NCI-H1930 (cell line): Measurements from ENCODE around the gene ELP5.
A peak's percentile ranks its signal among the peaks of the same experiment; 100 is the strongest.

Experiments
- DNase-seq, 2 experiments: peaks; one replicate each; lab custom pipeline; 2025; lab: John Stamatoyannopoulos, UW

Gene ELP5

GRCh38 chr17:7252176-7253043, at the start of gene ELP5:
TSS of gene ELP5 (plus strand) at chr17:7252215. CDS start at chr17:7252551, 336 bp downstream.
- DNase-seq: peak; percentile 88 to 93

- no peak for DNase-seq
These were observed 48.6 kb upstream of the ELP5 start for GRCh38 chr17:7203391-7203790.

GRCh38 chr17:7204336-7204735, 47.7 kb upstream of the ELP5 start:
- no peak for DNase-seq

- DNase-seq: peak; percentile 90 to 92
These were observed 47.1 kb upstream of the ELP5 start for GRCh38 chr17:7204828-7205461.

- DNase-seq: no peak
These were observed 46.5 kb upstream of the ELP5 start for GRCh38 chr17:7205561-7205960.

GRCh38 chr17:7207120-7208001, 44.7 kb upstream of the ELP5 start:
- no peak for DNase-seq

GRCh38 chr17:7208027-7208571, 43.9 kb upstream of the ELP5 start:
- no peak for DNase-seq

- no peak for DNase-seq
These were observed 43.1 kb upstream of the ELP5 start for GRCh38 chr17:7208754-7209460.

- no peak for DNase-seq
These were observed 40.3 kb upstream of the ELP5 start for GRCh38 chr17:7211491-7212273.

GRCh38 chr17:7213895-7214299, 38.1 kb upstream of the ELP5 start:
- DNase-seq: peak; percentile 98 to 99

- peak; percentile 99 for DNase-seq
These were observed 37.5 kb upstream of the ELP5 start for GRCh38 chr17:7214300-7215135.

- DNase-seq: no peak
These were observed 36.8 kb upstream of the ELP5 start for GRCh38 chr17:7215136-7215638.

GRCh38 chr17:7215652-7216180, 36.3 kb upstream of the ELP5 start:
- no peak for DNase-seq

- DNase-seq: no peak
These were observed 35.5 kb upstream of the ELP5 start for GRCh38 chr17:7216242-7217112.

GRCh38 chr17:7217113-7217987, 34.7 kb upstream of the ELP5 start:
- no peak for DNase-seq

GRCh38 chr17:7218166-7218565, 33.8 kb upstream of the ELP5 start:
- no peak for DNase-seq

GRCh38 chr17:7218758-7219157, 33.3 kb upstream of the ELP5 start:
- no peak for DNase-seq
